ENCODE measurements around the gene IMPA2.

The IMPA2 gene

DNA sequence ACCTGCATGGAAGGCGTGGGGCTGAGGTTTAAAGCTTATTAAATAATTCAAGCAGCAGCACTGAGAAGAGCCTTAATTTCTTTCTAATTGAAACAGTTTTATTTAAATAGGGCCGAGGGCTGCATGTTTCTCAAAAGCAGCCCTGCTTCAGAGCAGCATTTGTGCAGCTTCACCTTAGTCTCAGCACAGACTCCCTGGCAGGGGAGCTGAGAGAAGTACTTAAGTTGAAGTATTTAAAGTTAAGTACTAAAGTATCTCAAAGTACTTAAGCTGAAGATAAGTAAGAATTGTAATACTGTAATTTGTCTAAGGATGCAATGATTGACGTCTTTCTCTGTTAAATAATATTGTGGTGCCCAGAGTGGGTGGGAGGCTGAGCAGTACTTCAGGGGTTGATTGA lies 31.4 kb downstream of the IMPA2 start:
- no peak overlapping the region for H3K4me3 ChIP-seq (replicated peaks; ENCODE audit: low read depth, low read length)
- TF ChIP-seq, protein P1, sequence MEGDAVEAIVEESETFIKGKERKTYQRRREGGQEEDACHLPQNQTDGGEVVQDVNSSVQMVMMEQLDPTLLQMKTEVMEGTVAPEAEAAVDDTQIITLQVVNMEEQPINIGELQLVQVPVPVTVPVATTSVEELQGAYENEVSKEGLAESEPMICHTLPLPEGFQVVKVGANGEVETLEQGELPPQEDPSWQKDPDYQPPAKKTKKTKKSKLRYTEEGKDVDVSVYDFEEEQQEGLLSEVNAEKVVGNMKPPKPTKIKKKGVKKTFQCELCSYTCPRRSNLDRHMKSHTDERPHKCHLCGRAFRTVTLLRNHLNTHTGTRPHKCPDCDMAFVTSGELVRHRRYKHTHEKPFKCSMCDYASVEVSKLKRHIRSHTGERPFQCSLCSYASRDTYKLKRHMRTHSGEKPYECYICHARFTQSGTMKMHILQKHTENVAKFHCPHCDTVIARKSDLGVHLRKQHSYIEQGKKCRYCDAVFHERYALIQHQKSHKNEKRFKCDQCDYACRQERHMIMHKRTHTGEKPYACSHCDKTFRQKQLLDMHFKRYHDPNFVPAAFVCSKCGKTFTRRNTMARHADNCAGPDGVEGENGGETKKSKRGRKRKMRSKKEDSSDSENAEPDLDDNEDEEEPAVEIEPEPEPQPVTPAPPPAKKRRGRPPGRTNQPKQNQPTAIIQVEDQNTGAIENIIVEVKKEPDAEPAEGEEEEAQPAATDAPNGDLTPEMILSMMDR (IDR thresholded peaks at IDR 0.05; ENCODE audit: low read length, missing control alignments), result no peak
- DNase-seq (ENCODE audit: low read depth), result no peak

DNA sequence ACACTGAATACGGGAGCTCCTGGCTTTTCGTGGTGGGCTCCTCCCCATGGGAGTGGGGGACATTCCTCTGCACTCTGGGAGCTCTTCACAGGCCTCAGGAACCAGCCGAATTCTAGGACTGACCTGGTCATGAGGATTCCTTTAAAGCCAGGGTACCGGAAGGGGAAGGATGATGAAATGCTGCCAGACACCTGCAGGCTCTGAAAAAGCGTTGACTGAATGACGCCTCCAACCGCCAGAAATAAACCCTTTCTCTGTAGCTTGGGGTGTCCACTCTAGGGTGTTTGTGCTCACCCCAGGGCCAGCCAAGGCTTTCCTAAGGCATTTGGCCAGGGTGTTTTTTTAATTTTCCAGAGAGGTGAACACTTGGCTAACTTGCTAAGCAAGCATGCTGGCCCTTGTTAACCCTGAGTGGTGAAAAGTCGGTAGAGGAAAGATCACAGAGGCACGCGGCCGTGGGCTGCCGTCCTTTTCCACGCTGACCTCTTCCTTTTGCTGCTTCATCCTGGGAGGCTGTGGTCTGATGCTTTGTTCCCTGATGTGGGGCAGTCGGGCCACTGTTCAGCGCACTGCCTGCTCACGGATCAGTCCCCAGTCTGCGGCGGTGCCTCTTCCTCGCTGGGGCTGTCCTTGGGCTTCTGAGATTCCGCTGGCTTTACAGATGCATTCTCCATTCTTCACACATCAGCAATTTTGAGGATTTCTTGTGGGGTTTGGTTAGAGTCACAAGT lies 32.0 kb downstream of the IMPA2 start:
- no peak for DNase-seq (ENCODE audit: low read depth)

DNA sequence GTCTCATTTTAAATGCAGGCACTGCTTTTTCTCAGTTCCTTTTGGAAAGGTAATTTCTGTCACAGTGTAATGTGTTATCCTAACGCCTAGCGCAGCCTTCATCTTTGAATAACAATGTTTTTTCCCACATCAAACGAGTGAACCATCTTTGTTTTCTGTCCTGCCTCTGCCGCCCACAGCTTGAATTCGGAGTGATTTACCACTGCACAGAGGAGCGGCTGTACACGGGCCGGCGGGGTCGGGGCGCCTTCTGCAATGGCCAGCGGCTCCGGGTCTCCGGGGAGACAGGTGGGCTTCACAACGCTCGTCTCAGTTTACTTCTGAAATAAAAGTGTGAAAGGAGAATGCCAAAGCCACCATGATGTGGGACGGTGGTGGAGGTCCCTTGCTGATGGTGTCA lies 32.8 kb downstream of the IMPA2 start:
- no peak overlapping the region for H3K4me3 ChIP-seq (replicated peaks; ENCODE audit: low read depth, low read length)
- DNase-seq (ENCODE audit: low read depth), result no peak
- TF ChIP-seq, protein P1 (IDR thresholded peaks at IDR 0.05; ENCODE audit: low read length, missing control alignments), result no peak

More for the DNA sequence above, 32.0 kb downstream of the IMPA2 start:
- no peak overlapping the region for H3K4me3 ChIP-seq (replicated peaks; ENCODE audit: low read depth, low read length)
- TF ChIP-seq, protein P1 (IDR thresholded peaks at IDR 0.05; ENCODE audit: low read length, missing control alignments), result no peak

DNA sequence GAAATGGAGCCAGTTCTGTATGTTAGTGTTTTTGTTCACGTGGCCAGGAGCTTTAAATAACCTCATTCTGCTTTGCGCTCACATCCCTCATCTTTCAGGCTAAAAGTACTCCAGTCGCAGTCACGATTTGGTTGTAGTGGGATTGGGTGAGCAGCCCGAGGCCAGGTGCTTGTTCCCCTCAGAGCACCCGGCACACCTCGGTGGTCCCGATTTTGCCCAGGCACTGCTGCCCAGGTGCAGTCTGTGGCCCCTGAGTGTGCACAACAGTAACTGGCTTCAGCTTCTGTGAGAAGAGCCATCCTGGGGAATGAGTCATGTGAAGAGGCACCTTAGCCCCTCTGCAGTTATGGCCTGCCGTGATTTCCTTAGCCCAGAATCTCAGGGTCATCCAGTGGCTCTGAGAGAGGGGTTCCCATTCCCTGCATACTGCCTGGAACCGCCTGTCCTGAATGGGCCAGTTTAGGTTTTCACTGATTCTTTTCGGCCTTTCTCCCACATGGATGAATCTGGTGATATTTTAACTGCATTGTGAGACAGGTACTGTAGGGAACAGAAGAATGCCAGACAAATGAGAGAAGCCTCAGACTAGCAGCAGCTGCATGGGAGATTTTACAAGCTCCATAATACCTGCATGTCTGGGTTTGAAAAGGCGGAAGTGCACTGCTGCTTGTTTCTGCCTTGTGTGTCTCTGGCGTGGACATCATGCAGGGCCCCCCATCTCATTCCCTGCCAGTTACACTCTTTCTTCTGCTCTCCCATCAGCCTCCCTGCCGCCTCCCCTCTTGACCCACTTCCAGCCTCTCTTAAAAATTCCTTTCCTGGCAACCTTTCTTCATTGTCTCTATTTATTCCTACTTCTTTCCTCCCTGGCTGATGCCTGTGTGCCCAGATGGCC lies 33.5 kb downstream of the IMPA2 start:
- H3K4me3 ChIP-seq (replicated peaks; ENCODE audit: low read depth, low read length), result no peak overlapping the region
- DNase-seq (ENCODE audit: low read depth), result no peak
- TF ChIP-seq, protein P1 (IDR thresholded peaks at IDR 0.05; ENCODE audit: low read length, missing control alignments), result no peak

DNA sequence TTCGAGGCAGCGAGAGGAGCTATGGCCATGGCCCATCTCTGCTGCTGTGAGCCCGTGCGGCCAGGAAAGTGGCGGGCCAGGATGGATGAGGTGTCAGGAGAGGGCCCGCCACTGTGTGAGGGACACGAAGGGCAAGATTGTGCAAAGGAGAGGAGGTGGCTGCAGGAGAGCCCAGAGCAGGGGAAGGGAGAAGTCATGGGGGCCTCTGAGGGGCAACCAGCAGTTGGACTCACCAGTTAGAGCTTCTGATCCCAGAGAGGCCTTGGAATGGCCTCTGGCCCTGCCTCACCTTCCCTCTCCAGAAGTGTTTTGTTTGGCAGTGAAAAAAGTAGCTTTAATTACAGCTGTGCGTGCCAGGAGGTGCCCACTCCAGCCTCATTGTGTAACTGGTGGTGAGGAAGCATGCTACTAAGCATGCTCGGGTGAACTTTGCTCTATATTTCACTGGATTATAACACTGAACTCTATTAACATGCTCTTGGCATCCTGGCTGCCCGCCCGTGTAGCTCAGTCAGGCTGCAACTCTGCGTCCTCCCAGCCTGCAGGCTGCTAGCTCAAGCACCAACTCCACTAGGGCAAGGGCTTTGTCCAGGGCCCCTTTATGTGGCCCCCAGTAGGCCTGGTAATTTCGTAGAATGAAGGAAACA lies 34.2 kb downstream of the IMPA2 start:
- no peak overlapping the region for H3K4me3 ChIP-seq (replicated peaks; ENCODE audit: low read depth, low read length)
- DNase-seq (ENCODE audit: low read depth), result no peak
- TF ChIP-seq, protein P1 (IDR thresholded peaks at IDR 0.05; ENCODE audit: low read length, missing control alignments), result no peak

DNA sequence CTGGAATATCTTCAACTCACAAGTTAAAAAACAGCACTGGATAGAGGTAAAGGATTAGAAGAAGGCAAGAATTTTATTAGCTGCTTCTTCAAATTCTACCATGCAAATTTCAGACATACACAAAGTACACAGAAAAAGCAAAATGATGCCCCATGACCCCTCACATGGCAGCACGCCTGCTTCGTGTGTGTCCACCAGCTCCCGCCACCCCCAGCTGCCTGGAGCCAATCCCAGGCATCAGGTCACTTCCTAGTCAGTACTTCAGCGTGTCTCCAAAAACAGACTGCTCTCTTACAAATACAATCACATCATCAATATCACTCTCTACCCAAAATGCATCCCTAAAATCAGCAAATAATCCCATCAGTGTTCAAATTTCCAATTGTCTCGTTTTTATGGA lies 35.8 kb downstream of the IMPA2 start:
- no peak for DNase-seq (ENCODE audit: low read depth)
- no peak overlapping the region for H3K4me3 ChIP-seq (replicated peaks; ENCODE audit: low read depth, low read length)
- TF ChIP-seq, protein P1 (IDR thresholded peaks at IDR 0.05; ENCODE audit: low read length, missing control alignments), result no peak
